Left lung (tissue), 10 donors: Measurements from ENCODE around the gene FAH. TPM values are rescaled to one million over a fixed set of nuclear protein-coding genes. Genes with fewer than 3 reads are reported as not detected.

ENCODE experiments used
- ATAC-seq: fragments of 200-7000 bp; cut with Tn5 transposase; one replicate; pipeline ENCODE4 v1.9.1; 2020; ENCODE audit warnings: moderate library complexity
- DNase-seq, 4 donors: peaks; one replicate each; pipeline ENCODE4 v3.0.0-alpha.2; 2013 to 2020
- H3K27ac ChIP-seq, 2 donors: fragments of 200-600 bp; sonication (generic) in 1 of 2; one replicate each; pipeline versions ENCODE4 v1.5.0 to v1.8.0; 2020 to 2021
- H3K27me3 ChIP-seq, 2 donors: fragments of 200-600 bp; sonication (generic) in 1 of 2; one replicate each; pipeline versions ENCODE4 v1.5.0 to v1.8.0; 2020 to 2021
- H3K36me3 ChIP-seq, 2 donors: fragments of 200-600 bp; sonication (generic) in 1 of 2; one replicate each; pipeline versions ENCODE4 v1.5.0 to v1.8.0; 2020 to 2021
- H3K4me1 ChIP-seq, 2 donors: fragments of 200-600 bp; one replicate each; pipeline ENCODE4 v1.8.0; 2021
- H3K4me3 ChIP-seq, 2 donors: fragments of 200-600 bp; sonication (generic) in 1 of 2; one replicate each; pipeline versions ENCODE4 v1.5.0 to v1.8.0; 2020 to 2021; ENCODE audit warnings: mild to moderate bottlenecking in 1 of 2
- H3K9me3 ChIP-seq, 2 donors: fragments of 200-600 bp; sonication (generic) in 1 of 2; one replicate each; pipeline versions ENCODE4 v1.5.0 to v1.8.0; 2020 to 2021
- intact Hi-C, 2 donors: fragments of 100-400 bp; cut with DNase I; formaldehyde crosslinking; loops; one replicate each; pipeline versions ENCODE4 v1.11.2 to v1.14.2; 2022
- polyA plus RNA-seq, 6 donors: library from polyadenylated mRNA; unstranded; fragments of 120-200 nt; gene quantifications; one replicate each; pipeline ENCODE4 v1.2.1, GENCODE V29; 2013; ENCODE audit not compliant: insufficient read length in 6 of 6
- total RNA-seq, 2 donors: library from RNA; stranded (reverse); fragmentation: NEBNext Ultra II Directional; extraction: Animal tissue kit (Norgen Biotek cat#: 25700); gene quantifications; one replicate each; pipeline ENCODE4 v1.2.1, GENCODE V29; 2021
- TF ChIP-seq, protein P1 (sequence below), 2 donors: fragments of 200-600 bp; sonication (generic) in 1 of 2; IDR thresholded peaks; one replicate each; pipeline versions ENCODE4 v1.5.0 to v1.8.0; 2021; ENCODE audit warnings: antibody characterized with exemption in 2 of 2
- donor health status: DM: no; HTN: yes; CAD: no.
- donor health status: DM: no; HTN: no; CAD: no.

FAH gene
- total and polyA plus RNA-seq, 8 donors: 50.2 to 68.7 (median 55.7) TPM

- DNase-seq (no peak), ATAC-seq (no peak)
- Histone ChIP-seq H3K4me3 (no peak overlapping the region), H3K9me3 (no peaks in the 10 kb centered on the region), H3K27me3 (no peaks in the 10 kb centered on the region), H3K4me1 (no peaks in the 10 kb centered on the region), H3K27ac (no peak overlapping the region), H3K36me3 (no peaks in the 10 kb centered on the region)
- intact Hi-C loops: no loop called here
- TF ChIP-seq, protein P1, sequence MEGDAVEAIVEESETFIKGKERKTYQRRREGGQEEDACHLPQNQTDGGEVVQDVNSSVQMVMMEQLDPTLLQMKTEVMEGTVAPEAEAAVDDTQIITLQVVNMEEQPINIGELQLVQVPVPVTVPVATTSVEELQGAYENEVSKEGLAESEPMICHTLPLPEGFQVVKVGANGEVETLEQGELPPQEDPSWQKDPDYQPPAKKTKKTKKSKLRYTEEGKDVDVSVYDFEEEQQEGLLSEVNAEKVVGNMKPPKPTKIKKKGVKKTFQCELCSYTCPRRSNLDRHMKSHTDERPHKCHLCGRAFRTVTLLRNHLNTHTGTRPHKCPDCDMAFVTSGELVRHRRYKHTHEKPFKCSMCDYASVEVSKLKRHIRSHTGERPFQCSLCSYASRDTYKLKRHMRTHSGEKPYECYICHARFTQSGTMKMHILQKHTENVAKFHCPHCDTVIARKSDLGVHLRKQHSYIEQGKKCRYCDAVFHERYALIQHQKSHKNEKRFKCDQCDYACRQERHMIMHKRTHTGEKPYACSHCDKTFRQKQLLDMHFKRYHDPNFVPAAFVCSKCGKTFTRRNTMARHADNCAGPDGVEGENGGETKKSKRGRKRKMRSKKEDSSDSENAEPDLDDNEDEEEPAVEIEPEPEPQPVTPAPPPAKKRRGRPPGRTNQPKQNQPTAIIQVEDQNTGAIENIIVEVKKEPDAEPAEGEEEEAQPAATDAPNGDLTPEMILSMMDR (IDR thresholded peaks at IDR 0.05): no peak
Measured at GRCh38 chr15:80217327-80217900, 64.6 kb downstream of the FAH start.

DNA sequence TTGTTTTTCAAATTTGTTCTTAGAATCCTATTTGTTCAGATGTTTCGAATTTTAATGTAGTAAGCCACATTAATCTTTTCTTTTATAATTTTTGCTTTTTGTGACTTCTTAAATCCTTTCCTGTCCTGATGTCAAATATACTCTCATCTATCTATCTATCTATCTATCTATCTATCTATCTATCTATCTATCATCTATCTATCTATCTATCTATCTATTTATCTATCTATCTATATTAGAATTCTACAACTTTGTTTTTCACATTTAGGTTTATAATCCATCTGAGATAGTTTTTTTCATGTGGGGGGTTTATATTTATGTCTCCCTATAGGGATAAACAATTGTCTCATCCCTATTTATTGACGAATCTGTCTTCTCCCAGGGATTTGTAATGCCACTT, 67.2 kb downstream of the FAH start:
- TF ChIP-seq, protein P1 (IDR thresholded peaks at IDR 0.05): no peak
- Histone ChIP-seq H3K9me3 (no peaks in the 10 kb centered on the region), H3K36me3 (no peaks in the 10 kb centered on the region), H3K4me3 (no peak overlapping the region), H3K27ac (no peak overlapping the region), H3K4me1 (no peaks in the 10 kb centered on the region), H3K27me3 (no peaks in the 10 kb centered on the region)
- ATAC-seq (no peak), DNase-seq (no peak)
- intact Hi-C loops: no loop called here

GRCh38 chr15:80228959-80229610, 76.3 kb downstream of the FAH start:
- TF ChIP-seq, protein P1 (IDR thresholded peaks at IDR 0.05): no peak
- H3K4me3 ChIP-seq: no peak overlapping the region
- H3K27ac ChIP-seq: no peak overlapping the region
- no peaks in the 10 kb centered on the region for H3K4me1 ChIP-seq
- H3K36me3 ChIP-seq: no peaks in the 10 kb centered on the region
- DNase-seq (peak in 1 of 4 donors; percentile 30), ATAC-seq (peak; percentile 98)
- no peaks in the 10 kb centered on the region for H3K9me3 ChIP-seq
- intact Hi-C loops: no loop called here
- peaks cover 0 to 40% of the 10 kb centered on the region in 2 donors for H3K27me3 ChIP-seq

- Histone ChIP-seq H3K27ac (no peak overlapping the region), H3K4me1 (no peaks in the 10 kb centered on the region), H3K4me3 (no peak overlapping the region), H3K9me3 (no peaks in the 10 kb centered on the region), H3K27me3 (peaks cover 0 to 35% of the 10 kb centered on the region in 2 donors), H3K36me3 (no peaks in the 10 kb centered on the region)
- DNase-seq (no peak), ATAC-seq (no peak)
- TF ChIP-seq, protein P1 (IDR thresholded peaks at IDR 0.05): no peak
- intact Hi-C loops: no loop called here
Measured at GRCh38 chr15:80231371-80231770, 78.6 kb downstream of the FAH start.

DNA sequence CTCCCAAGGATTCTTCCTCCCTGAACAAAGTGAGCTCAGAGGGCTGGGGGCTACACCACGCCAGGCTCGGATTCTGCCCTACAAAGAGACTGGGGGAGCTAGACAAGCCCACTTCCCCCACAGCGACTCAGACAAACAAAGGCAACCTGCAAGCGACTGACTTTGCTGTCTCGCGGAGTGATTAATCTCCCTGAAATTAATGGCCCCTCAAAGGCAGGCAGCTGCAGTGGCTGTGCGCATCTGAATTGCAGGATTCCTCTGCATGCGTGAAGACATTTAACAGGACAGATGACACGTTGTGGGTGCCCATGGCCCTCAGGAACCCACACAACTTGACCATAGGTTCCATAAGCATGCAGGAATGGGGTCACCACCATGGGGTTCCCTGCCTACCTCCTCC, 80.8 kb downstream of the FAH start:
- Histone ChIP-seq H3K36me3 (no peaks in the 10 kb centered on the region), H3K27me3 (peaks cover 0 to 28% of the 10 kb centered on the region in 2 donors), H3K4me3 (no peak overlapping the region), H3K27ac (no peak overlapping the region), H3K9me3 (no peaks in the 10 kb centered on the region), H3K4me1 (no peaks in the 10 kb centered on the region)
- TF ChIP-seq, protein P1 (IDR thresholded peaks at IDR 0.05): no peak
- intact Hi-C loops: no loop called here
- DNase-seq (no peak), ATAC-seq (no peak)
